AML-193 (cell line): ENCODE data around the gene PLCL1.
A peak's percentile ranks its signal among the peaks of the same experiment; 100 is the strongest.

ENCODE experiments used
- DNase-seq, 2 experiments: peaks; one replicate each; lab custom pipeline; 2025; lab: John Stamatoyannopoulos, UW

The PLCL1 gene

DNA sequence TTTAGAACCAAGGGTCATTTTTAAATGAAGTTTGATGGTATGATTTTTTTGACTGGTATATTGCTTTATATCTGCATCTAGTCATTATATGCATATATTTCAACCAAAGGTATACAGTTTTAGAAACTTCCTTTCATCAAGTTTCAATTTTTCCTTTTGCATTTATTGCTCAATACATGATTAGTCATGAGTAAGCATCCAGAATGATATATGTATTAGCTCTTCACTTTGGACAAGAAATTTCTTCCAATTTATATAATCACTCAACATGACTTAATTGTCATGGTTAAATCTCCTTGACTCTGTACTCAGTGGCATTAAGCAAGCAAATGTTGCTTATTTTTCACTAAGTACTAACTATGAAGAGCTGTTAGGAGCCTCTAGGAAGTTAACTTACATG, 123.6 kb downstream of the PLCL1 start:
- DNase-seq = peak in 1 of 2 experiments; percentile 1

DNA sequence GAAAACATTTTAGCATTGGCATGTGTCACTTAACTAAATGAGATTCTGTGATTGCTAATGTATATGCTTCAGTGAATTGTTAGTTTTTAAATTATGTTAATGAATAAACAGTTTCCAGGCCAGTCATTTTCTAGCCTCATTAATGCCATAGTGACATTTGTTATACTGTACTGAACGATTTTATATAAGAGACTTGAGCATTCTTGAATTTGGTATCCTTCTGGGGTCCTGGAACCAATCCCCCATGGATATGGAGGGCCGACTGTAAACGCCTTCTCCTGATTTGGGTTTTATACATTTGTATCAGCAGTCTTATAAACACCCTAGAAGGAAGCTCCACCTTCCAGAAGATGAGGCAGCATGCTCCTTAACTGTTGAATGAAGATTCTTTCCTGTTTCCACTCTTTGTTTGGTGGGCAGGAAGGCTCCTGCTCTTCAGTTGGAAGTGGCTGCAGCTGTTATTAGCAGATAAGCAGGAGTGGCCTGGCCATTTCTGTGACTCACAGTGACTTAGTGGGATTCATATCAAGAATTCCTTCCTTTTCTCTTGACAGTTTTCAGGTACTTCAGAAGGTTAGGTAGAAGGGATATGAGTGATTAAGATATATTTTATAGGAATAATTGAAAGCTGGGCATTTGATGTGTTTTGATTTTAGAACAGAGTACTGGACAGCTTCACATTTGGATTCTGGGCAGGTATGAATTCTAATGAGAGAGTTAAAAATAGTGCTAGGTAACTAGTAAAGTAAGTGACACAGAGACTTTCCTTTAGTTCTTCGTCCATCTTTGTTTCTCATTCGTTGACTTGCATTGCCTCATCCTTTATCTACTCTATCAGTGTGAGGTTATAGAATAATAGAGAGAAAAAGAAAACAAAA, 124.9 kb downstream of the PLCL1 start:
- no peak for DNase-seq

DNA sequence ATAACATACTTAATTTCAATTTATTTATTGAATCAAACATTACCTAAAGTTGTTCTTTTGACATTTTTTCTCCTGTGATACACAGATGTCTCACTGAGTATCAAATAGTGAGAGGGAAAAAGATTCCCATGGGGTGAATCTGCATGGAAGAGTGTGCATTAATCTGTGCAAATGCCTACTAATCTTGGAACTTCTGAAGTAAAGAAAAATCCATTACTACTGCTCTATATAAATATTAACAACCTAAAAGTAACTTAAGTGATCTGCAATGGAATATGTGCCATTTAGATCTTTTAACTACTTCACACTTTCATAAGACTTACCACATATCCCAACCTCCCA, 125.5 kb downstream of the PLCL1 start:
- no peak for DNase-seq

DNA sequence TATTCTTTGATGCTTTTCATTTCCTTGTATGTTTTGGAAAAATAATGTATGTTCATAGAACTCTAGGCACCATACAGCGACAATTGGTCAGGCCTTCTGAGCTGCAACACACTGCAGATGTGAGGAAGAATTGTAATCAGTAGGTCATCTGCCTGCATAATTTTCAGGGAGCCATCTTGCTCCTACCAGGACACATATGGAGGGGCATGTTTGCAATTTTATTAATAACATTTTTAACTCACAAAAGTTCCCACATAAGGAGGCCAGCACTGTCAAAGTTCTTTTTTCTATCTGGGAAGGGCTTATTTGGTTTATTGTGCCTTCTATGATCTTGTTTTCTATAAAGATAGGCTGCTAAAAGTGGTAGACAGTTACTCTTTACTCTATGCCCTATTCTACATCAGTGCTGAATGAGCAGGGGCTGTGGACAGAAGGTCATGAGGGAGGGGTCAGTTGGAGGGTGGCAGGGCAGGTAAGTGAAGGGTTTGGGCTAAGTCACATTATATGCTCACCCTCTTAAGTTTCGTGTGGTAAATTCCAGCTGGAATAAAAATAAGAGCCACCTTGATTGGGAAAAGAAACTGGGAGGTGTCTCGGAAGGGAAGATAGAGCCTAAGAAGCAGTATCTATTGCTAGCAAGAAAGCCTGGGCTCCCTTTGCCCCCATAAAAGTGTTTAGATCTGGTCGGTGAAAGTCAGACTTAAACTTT, 126.3 kb downstream of the PLCL1 start:
- DNase-seq = no peak

DNA sequence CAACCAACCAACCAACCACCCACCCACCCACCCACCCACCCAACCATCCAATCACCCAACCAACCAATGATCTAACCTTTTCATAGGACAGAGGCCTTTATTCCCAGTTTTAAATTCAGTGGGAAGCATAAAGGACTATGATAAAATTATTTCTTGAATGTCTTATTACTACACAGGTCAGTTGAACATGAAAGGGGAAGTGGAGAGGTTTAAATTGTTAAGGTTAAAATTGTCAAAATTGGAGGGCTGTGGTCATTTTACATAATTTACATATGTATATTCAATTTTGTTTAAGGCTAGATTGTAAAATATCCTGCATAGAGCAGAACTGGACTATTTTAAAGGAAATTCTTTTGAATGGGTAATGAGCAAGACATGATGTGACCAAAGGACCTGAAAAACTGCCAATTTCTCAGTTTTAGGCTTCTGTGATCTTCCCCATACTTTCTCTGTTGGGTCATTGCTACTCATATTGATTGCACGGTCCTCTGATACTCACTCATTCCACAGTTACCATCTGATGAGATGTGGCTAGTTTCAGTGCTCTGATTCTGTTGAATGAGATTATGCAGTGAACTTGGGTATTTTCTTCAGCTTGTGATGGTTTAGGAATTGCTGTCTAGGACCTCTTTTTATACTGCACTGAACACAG, 127.4 kb downstream of the PLCL1 start:
- no peak for DNase-seq

DNA sequence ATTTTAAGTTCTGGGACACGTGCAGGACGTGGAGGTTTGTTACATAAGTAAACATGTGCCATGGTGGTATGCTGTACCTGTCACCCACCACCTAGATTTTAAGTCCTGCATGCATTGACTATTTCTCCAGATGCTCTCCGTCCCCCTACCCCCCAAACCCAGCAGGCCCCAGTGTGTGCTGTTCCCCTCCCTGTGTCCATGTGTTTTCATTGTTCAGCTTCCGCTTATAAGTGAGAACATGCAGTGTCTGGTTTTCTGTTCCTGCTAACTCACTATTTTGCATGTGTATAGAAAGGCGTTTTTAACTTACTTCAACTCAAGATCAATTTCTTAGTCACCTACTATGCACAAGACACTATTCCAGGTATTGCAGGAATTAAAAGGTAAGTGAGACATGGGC, 128.0 kb downstream of the PLCL1 start:
- DNase-seq = no peak

DNA sequence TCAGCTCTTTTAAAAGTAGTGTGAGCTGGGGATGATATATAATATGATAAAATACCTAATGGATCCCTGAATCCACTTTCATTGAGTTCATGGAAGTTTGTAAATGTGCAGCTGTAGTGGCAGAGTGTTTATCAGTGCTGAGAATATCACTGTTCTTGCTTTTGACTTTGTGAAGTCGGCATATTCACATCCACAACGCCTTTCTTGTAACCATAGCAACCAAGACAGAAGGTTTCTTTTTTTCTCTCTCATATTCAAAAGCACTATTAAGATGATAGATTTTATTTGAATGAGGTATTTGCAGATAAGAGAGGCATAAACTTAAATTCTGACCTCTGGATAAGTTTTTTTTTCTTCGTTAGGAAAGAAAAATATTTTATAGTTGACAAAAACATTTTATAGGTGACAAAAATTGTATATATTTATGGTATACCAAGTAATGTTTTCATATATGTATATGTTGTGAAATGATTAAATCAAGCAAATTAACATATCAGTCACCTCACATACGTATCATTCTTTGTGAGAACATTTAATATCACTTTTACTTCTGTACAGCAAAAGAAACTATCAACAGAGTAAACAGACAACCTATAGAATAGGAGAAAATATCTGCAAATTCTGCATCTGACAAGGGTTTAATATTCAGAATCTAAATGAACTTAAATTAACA, 130.0 kb downstream of the PLCL1 start:
- no peak for DNase-seq

DNA sequence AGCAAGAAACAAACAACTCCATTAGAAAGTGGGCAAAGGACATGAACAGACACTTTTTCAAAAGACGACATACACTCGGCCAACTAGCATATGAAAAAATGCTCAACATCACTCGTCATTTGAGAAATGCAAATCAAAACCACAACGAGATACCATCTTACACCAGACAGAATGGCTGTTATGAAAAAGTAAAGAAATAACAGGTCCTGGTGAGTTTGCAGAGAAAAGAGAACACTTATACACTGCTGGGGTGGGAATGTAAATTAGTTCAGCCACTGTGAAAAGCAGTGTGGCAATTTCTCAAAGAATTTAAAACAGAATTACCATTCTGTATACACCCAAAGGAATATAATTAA, 130.5 kb downstream of the PLCL1 start:
- no peak for DNase-seq

DNA sequence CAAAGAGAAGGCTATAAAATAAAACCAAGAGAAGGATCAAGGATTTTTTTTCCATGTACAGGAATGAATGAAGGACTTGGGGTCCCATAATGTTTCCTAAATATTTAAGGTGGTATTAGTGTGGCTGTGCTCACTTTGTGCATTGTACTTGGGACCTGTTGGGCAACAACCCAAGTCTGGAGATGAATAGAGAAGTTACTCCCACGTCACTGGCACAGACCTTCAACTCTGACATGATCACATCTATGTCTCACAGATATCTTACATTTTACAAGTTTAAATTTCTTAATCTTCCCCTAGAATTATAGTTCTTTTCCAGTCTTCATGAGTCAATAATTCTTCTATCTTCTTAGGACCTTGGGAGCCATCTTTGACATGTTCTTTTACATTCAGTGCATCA, 133.4 kb downstream of the PLCL1 start:
- DNase-seq = peak in 1 of 2 experiments; percentile 11

DNA sequence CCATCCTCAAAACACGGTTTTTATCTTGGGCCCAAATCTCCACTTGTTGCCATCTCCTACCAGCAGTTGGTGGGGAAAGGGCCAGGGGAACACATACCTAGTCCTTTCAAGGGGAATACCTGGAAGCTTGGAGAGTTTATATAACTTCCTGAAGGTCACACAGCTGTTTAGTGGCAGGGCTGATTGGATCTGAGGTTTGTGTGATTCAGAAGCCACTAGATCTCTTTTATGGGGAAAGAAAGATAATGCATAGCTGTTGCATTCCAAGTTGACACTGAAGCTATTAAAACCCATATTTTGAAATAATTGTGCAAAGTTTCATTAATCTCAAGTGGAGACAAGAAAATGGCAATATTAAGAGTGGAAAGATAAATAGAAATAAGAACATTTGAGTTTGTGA, 134.2 kb downstream of the PLCL1 start:
- DNase-seq = no peak

DNA sequence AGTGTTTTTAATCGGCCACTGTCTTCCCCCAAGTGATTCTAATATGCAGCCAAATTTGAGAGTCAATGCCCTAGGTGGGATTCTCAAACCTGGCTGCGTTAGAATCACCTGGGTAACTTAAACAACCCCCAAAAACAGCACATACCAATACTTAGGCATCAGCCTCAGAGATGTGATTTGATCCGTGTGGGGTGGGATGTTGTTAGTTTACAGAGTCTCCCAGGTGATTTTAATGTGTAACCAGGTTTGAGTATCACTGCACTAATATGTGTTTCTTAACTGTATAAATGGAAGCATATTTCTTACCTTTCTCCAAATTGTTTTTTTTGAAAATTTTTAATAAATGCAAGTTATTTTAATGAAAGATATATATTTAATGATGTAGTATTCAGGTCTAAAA, 135.4 kb downstream of the PLCL1 start:
- DNase-seq = no peak

DNA sequence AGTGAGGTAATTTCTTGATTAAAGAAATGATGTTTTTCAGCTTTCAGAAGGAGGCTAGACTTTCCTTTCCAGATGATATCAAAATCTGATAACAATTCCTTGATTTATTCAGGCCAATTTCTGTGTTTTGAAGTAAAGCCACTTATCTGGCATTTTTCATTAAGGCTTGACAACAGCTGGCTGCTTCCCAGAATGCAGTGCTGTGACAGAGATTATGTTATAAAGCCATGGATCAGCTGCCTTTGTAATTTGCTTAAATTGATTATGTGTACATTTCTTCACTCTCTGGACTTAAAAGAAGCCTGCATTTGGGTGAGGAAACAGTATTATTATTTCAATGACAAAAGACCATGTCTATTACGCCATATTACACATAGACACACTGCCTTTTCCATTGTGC, 136.0 kb downstream of the PLCL1 start:
- DNase-seq = no peak

DNA sequence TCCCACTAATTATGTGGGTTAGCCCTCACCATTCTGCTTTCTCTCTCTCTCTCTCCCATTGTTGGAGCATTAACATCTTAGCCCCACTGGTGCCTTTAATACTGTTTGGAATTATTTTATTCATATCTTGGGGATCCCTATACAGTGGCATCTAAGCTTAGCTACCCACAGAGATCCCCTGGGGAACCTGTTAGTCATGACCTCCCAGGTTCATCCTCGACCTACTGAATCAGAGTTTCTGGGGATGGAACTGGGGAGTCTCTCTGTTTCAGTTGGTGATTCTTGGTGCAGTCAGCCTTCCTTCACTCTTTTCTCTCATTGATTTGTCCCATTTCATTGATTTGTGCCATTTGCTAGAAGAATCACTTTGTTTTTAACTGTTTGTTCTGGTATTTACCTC, 137.3 kb downstream of the PLCL1 start:
- DNase-seq = no peak

DNA sequence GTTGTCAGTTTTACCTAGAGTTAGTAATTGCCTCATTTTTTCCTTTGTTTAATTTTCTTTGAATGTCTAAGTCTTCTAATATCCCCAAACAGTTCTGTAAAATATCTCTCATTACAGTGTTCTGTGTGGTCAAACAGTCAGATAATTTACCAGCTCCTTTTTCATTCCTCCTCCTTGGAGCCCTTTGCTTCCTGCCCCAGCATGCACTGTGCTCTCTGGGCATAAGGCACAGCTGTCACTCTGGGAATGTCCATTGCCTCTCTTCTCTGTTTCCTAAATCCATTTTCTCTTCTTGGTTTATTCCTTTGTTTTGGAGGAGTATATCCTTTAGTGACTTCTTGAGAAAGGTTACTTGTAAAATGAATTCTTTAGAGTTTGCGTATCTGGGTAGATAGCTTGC, 139.3 kb downstream of the PLCL1 start:
- no peak for DNase-seq

DNA sequence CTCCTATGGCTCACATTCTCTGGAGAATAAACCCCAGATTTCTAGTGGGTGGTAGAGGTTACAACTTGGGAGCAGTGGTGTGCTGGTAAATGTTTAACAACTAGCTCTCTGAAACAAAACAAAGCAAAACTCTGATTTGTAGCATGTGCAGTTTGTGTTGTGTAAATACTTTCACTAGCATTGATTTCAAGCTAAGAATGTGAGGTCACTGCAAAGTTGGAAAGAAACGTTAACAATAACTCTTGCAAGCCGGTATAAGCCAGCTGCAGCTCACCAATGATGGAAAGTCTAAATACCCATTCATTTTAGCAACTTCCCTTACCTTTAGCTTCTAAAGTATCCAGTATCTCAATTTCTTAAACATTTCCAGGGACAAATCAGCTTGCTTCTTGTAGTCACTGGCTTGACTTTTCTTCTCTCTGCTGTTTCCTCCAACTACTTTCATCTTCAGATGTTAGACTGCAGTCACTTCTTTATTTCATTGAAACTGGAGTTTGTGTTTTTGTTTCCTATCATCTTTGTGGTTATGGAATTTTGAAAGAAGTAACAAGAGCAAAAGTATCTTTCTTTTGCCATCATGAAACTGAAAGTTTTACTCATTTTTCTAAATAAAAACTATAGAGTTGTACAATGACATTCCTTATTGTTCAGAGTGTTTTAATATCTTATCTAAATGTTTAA, 140.2 kb downstream of the PLCL1 start:
- DNase-seq = no peak

DNA sequence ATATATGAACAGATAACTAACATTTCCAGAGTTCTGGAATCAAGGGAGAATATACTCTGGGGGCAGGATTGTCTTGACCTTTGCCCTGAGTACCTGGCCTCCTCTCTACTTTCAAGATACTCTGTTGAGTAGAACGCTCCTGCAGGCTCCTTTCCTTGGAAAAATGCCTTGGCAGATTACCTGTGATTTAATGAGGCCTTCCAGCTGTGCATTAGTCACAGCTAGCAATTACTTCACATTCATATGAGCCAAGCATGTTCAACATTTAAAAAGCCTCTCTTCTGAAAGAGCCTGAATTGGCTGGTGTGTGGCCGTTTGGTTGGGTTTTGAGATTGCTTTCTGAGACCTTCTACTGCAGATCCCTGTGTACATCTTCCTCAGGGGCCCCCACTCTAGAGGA, 142.2 kb downstream of the PLCL1 start:
- DNase-seq = no peak

DNA sequence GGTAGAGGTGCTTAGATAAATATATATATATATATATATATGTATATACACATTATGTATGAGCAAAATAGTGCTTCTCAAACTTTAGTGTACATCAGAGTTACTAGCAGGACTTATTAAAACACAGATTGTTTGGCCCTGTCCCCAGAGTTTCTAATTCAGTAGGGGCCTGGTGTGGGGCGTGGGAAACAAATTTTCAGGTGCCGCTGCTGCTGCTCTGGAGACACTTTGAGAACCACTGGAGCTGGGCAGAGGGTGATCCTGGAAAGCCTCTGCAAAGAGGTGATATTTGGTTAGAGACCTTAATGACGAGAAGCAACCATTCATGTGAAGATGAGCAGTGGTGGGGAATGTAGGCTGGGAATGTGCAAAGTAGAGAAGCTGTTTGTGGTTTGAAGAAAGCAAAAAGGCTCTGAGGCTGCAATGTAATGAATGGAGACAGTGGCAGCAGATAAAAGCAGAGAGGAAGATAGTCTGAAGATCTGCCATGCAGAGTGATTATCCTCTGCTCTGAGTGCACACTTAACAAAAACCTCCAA, 142.9 kb downstream of the PLCL1 start:
- DNase-seq = no peak

DNA sequence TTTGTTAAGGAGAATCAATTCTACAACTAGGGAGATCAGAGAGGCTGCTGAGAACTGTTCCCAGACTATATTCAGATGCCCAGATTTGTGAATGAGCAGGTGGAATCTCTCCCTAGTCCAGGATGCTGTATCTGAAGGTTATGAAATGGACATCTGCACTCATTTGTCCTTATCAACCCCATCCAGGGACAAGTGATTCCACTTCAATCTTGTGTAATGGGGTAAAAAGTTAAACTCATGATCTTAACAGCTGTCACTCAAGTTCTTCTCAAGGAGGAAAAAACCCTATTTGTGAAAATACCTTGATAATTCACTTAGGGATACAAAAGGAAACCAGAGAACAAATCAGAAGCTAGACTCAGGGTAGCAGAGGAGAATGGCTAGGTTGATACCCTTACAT, 144.8 kb downstream of the PLCL1 start:
- no peak for DNase-seq

DNA sequence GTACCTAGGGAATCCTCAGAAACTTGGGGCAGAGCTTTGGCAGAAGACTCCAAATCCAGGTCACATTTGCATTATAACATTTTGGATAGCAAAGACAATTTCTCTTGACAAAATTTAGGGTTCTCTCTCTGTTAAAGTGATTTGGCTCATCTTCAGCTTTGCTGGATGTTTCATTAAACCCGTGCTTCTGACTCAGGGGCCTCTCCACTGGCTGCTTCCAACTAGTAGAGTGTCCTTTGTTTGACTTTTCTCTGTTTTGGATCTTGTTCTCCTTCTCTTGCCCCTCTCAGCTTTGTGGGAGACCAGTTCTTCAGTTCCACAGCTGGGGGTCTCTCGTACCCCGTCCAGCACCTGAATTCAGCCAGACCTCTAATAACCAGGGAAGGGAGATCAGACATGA, 145.6 kb downstream of the PLCL1 start:
- DNase-seq = no peak

DNA sequence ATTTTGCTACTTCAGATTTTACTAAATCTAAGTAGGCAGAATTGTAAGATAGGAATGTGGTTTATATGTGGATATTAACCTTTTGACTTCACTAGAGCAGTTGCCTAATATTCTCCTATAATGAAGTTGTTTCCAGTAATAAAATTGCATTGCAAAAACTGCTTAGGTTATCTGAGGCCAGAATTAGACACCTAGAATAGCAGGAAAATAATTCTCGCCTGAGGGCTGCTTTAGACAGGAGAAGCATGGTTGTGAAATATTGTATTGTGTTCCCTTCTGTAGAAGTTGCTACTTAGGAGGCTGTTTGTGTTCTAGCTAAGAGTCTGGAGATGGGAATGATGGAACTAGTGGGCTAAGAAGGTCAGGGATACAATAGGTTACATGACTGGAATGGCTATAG, 146.3 kb downstream of the PLCL1 start:
- DNase-seq = no peak

DNA sequence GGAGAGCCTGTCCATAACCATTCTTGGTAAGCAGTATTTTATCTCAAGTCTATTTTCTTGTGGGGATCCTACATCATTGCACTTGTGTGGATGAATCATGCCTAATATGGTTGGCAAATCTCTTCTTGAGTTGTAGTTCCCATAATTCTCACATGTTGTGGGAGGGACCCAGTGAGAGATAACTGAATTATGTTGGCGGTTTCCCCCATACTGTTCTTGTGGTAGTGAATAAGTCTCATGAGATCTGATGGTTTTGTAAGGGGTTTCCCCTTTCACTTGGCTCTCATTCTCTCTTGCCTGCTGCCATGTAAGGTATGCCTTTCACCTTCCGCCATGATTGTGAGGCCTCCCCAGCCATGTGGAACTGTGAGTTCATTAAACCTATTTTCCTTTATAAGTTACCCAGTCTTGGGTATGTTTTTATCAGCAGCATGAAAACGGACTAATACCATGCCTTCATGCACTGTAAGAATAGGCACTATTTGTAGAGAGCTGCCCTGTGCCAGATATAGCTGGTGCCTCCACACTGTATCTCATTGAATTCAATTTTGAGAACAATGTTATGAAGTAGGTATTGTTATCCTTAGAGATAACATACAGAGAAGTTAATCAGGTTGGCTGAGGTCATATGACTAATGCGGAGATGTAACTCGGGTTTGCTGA, 148.3 kb downstream of the PLCL1 start:
- DNase-seq = no peak
